RWPE1 (cell line): ENCODE measurements around the gene CARMIL1.

ENCODE experiments used
- CTCF ChIA-PET: fragments of 350-600 bp; sonication (Branson Sonifier 250); formaldehyde crosslinking; extraction: SDS; loops from one replicate; lab custom pipeline; 2021; lab: Yijun Ruan, JAX
- POLR2A ChIA-PET: fragments of 400-600 bp; formaldehyde crosslinking; extraction: SDS; loops from one replicate; lab custom pipeline; 2020; ENCODE audit warnings: antibody characterized with exemption; ENCODE audit not compliant: low non-redundant PET; lab: Yijun Ruan, JAX
- DNase-seq: peaks from one replicate; pipeline ENCODE4 v3.0.0; 2012; ENCODE audit warnings: low spot score
- H3K27ac ChIP-seq: fragments of 450-650 bp; 2 replicates; pipeline ENCODE4 v1.5.1; 2017
- TF ChIP-seq, protein P1 (sequence below): fragments of 450-650 bp; conservative IDR thresholded peaks from 2 replicates; pipeline ENCODE4 v1.5.1; 2017; ENCODE audit warnings: low read depth, mild to moderate bottlenecking

The CARMIL1 gene

DNA sequence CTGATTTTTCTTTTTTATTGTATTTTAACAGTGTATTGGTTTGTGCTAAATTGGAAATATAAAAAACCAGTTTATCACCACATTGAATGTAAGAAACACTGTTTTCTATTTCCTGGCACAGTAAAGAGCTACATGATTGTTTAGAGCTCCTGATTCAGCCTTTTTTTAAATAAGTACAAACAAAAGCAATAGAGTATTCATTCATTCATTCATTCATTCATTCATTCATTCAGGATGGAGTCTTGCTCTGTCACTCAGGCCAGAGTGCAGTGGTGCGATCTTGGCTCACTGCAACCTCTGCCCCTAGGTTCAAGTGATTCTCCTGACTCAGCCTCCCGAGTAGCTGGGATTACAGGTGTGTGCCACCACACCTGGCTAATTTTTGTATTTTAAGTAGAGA is 276.0 kb downstream of the CARMIL1 start:
- ChIA-PET POLR2A (no interaction called here), CTCF (interaction anchor here (0.8 to 3.4 kb wide), 4 partner anchors 44 to 332 kb away, joined by 3 to 19 read pairs (median 6); no protein-coding TSS in a partner anchor)
- TF ChIP-seq, protein P1, sequence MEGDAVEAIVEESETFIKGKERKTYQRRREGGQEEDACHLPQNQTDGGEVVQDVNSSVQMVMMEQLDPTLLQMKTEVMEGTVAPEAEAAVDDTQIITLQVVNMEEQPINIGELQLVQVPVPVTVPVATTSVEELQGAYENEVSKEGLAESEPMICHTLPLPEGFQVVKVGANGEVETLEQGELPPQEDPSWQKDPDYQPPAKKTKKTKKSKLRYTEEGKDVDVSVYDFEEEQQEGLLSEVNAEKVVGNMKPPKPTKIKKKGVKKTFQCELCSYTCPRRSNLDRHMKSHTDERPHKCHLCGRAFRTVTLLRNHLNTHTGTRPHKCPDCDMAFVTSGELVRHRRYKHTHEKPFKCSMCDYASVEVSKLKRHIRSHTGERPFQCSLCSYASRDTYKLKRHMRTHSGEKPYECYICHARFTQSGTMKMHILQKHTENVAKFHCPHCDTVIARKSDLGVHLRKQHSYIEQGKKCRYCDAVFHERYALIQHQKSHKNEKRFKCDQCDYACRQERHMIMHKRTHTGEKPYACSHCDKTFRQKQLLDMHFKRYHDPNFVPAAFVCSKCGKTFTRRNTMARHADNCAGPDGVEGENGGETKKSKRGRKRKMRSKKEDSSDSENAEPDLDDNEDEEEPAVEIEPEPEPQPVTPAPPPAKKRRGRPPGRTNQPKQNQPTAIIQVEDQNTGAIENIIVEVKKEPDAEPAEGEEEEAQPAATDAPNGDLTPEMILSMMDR = no peak
- no peak overlapping the region for H3K27ac ChIP-seq
- no peak for DNase-seq

DNA sequence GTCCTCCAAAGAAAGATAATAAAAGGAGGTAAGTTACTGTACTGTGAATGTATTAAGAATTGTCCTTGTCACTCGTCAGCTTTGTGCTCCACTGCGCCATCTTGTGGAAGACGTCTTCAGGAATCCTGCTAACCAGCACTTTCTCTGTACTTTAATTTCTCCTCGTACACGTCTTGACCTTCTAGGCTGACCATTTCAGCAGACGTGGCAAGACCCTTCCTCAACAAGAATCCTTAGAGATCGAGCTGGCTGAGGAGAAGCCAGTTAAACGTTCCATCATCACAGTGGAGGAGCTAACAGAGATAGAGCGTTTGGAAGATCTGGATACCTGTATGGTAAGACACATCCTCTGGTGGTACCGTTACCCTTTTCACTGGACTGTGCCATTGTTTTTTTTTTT is 277.3 kb downstream of the CARMIL1 start:
- no peak overlapping the region for H3K27ac ChIP-seq
- CTCF ChIA-PET = interaction anchor here (0.5 to 3.4 kb wide), 19 partner anchors 10 to 703 kb away, joined by 3 to 19 read pairs (median 3); partner anchors contain the start of gene CARMIL1
- POLR2A ChIA-PET = interaction anchor here (0.5 kb wide), 1 partner anchor 257 kb away, joined by 6 read pairs; no protein-coding TSS in a partner anchor
- DNase-seq = peak; percentile 32
- TF ChIP-seq, protein P1 = peak; percentile 91

DNA sequence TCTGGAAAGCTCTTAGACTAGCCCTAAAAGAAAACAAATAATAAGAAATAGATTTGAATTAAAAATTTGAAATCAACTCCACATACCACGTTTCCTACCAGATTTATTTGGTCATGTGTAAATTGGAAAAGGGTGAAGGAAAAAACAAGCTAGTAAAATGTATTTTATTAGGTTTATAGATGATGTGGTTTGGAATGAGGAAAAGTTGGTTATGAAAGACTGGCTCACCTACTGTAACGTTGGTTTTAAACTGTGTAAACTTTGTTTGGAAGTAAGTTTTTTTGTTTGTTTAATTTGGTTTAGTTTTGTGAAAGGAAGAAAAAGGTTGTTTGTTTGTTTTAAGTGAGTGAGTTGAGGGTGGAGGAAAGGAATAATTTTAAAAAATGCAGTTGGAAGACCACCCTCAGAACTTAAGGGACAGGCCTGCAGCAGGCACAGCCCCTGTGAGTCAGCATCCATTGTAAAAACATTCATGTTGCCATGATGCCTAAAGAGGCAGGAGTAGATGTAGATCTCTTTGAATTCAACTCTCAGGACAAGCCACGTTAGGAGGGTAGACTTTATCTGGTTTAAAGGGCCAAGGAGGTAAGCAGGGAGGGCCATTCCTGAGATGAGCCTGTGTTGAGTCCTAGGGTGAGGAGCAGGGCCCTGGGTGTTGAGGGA is 279.1 kb downstream of the CARMIL1 start:
- H3K27ac ChIP-seq = no peak overlapping the region
- TF ChIP-seq, protein P1 = no peak
- DNase-seq = no peak
- CTCF ChIA-PET = interaction anchor here (0.7 to 3.4 kb wide), 3 partner anchors 79 to 335 kb away, joined by 3 to 19 read pairs (median 4); no protein-coding TSS in a partner anchor
- POLR2A ChIA-PET = no interaction called here

DNA sequence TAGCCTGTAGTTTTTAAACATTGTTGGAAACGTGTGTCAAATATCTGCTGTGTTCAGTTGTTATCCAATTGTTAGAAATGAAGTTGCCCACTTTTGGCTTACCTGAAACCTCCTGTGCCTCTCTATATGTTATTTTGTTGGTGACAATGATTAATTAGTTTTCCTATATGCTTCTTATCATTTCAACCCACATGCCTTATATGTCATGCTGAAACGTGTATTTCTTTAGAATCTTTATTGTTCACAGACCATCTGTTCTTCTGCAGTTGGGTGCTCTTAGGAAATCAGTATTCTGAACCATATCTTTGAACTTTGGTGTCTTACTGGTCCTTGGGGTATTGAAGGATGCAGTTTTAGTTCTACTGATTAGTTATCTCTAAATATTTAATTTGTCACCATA is 281.7 kb downstream of the CARMIL1 start:
- TF ChIP-seq, protein P1 = no peak
- no peak for DNase-seq
- POLR2A ChIA-PET = no interaction called here
- CTCF ChIA-PET = no interaction called here
- H3K27ac ChIP-seq = no peak overlapping the region

DNA sequence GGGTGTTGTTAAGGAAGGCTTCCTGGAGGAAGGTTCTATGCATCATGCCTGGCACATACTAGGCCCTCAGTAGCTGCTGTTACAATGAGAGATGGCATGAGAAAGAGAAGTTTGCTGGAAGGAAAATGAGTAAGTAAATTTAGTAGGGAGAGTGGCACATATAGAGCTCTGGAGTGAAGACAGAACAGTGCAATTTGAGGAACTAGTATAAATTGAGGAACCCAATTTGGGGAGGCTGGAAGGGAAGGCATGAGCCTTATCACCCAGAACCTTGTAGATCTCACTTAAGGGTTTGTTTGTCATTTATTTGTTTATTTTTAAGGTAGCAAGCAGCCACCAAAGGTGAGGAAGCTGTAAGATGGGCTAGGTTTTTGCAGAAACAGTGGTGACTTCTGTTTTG is 285.8 kb downstream of the CARMIL1 start:
- no peak for DNase-seq
- ChIA-PET POLR2A (no interaction called here), CTCF (interaction anchor here (0.6 to 2.2 kb wide), 2 partner anchors 8 to 17 kb away, joined by 4 to 9 read pairs; no protein-coding TSS in a partner anchor)
- TF ChIP-seq, protein P1 = no peak
- no peak overlapping the region for H3K27ac ChIP-seq

DNA sequence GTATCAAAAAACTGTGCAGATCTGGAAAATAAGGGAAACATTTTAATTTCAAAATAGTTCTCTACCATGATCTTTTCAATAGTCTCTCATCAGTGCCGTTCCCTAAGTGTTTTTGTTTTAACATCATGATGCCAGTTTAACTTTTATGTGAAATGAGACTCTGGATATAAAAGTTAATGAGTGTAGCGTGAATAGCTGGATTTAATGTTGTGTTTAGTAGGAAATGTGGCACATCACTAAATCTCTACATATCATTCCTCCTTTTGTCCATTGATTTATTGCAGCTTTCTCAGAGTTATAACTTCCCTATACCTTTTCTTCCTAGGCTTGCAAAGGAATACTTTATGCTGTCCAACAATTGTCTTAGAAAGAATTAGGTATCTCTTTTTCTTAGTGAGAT is 291.4 kb downstream of the CARMIL1 start:
- POLR2A ChIA-PET = no interaction called here
- no peak for DNase-seq
- TF ChIP-seq, protein P1 = no peak
- no peak overlapping the region for H3K27ac ChIP-seq
- CTCF ChIA-PET = no interaction called here
